Liver (tissue), 9 donors: ENCODE data around the gene CIB1. TPM values are rescaled to one million over a fixed set of nuclear protein-coding genes. Genes with fewer than 3 reads are reported as not detected.

ENCODE experiments used
- DNase-seq: peaks from one replicate; pipeline ENCODE4 v3.0.0-alpha.2; 2017; ENCODE audit warnings: low spot score
- H3K27ac ChIP-seq, 2 donors: one replicate each; pipeline ENCODE4 v1.7.0; 2013; ENCODE audit warnings: inconsistent platforms in 2 of 2, low read length in 2 of 2, control low read depth in 1 of 2, low read depth in 1 of 2, mild to moderate bottlenecking in 1 of 2
- H3K27me3 ChIP-seq, 4 donors: one replicate each; pipeline versions ENCODE4 v1.6.1 to v1.7.0; 2013; ENCODE audit warnings: low read length in 3 of 4, inconsistent platforms in 1 of 4, mild to moderate bottlenecking in 1 of 4, moderate library complexity in 1 of 4; ENCODE audit not compliant: control insufficient read depth in 4 of 4, insufficient read depth in 4 of 4
- H3K36me3 ChIP-seq, 4 donors: one replicate each; pipeline versions ENCODE4 v1.6.1 to v1.7.0; 2013; ENCODE audit warnings: low read length in 3 of 4, mild to moderate bottlenecking in 3 of 4, low read depth in 1 of 4, moderate library complexity in 1 of 4; ENCODE audit not compliant: control insufficient read depth in 4 of 4, insufficient read depth in 3 of 4
- H3K4me1 ChIP-seq, 4 donors: one replicate each; pipeline versions ENCODE4 v1.6.1 to v1.7.0; 2013; ENCODE audit warnings: low read length in 3 of 4, mild to moderate bottlenecking in 3 of 4, moderate library complexity in 1 of 4; ENCODE audit not compliant: control insufficient read depth in 4 of 4, insufficient read depth in 4 of 4
- H3K4me3 ChIP-seq, 3 donors: one replicate each; pipeline versions ENCODE4 v1.6.1 to v1.7.0; 2013; ENCODE audit warnings: low read length in 3 of 3, control low read depth in 1 of 3, low read depth in 1 of 3, mild to moderate bottlenecking in 1 of 3
- H3K9ac ChIP-seq, 2 donors: one replicate each; pipeline ENCODE4 v1.7.0; 2013; ENCODE audit warnings: low read length in 2 of 2, mild to moderate bottlenecking in 2 of 2, moderate library complexity in 2 of 2, control low read depth in 1 of 2, low read depth in 1 of 2
- H3K9me3 ChIP-seq, 4 donors: one replicate each; pipeline versions ENCODE4 v1.6.1 to v1.7.0; 2013; ENCODE audit warnings: low read length in 3 of 4; ENCODE audit not compliant: control insufficient read depth in 4 of 4
- EGR1 ChIP-seq, 2 donors: IDR thresholded peaks; 2 replicates each; pipeline ENCODE4 v1.6.1; 2016 to 2018; ENCODE audit warnings: antibody characterized with exemption in 2 of 2, low read depth in 2 of 2
- FOXA1 ChIP-seq: IDR thresholded peaks from 2 replicates; pipeline ENCODE4 v1.6.1; 2016; ENCODE audit warnings: antibody characterized with exemption
- FOXA2 ChIP-seq: IDR thresholded peaks from 2 replicates; pipeline ENCODE4 v1.6.1; 2016; ENCODE audit warnings: antibody characterized with exemption
- GABPA ChIP-seq, 2 donors: IDR thresholded peaks in 1 of 2; conservative IDR thresholded peaks in 1 of 2; 2 replicates each; pipeline ENCODE4 v1.6.1; 2016; ENCODE audit warnings: antibody characterized with exemption in 2 of 2, mild to moderate bottlenecking in 1 of 2, moderate library complexity in 1 of 2
- HNF4G ChIP-seq: IDR thresholded peaks from 2 replicates; pipeline ENCODE4 v1.6.1; 2016; ENCODE audit warnings: antibody characterized with exemption
- JUND ChIP-seq, 2 donors: IDR thresholded peaks; 2 replicates each; pipeline ENCODE4 v1.6.1; 2016; ENCODE audit warnings: antibody characterized with exemption in 2 of 2
- RAD21 ChIP-seq, 2 donors: IDR thresholded peaks; 2 replicates each; pipeline ENCODE4 v1.6.1; 2016; ENCODE audit warnings: antibody characterized with exemption in 2 of 2, mild to moderate bottlenecking in 2 of 2
- RXRA ChIP-seq, 2 donors: IDR thresholded peaks; 2 replicates each; pipeline ENCODE4 v1.6.1; 2017 to 2018; ENCODE audit warnings: antibody characterized with exemption in 2 of 2, mild to moderate bottlenecking in 1 of 2
- SP1 ChIP-seq: IDR thresholded peaks from 2 replicates; pipeline ENCODE4 v1.6.1; 2018; ENCODE audit warnings: antibody characterized with exemption, mild to moderate bottlenecking
- TAF1 ChIP-seq: conservative IDR thresholded peaks from 2 replicates; pipeline ENCODE4 v1.6.1; 2016; ENCODE audit warnings: antibody characterized with exemption, mild to moderate bottlenecking
- YY1 ChIP-seq: IDR thresholded peaks from 2 replicates; pipeline ENCODE4 v1.6.1; 2016; ENCODE audit warnings: antibody characterized with exemption, mild to moderate bottlenecking
- WGBS: extraction: QIAGEN DNeasy Blood & Tissue Kit; methylation state at CpG from one replicate; pipeline ENCODE4 v1.1.7; 2013; 5-methylcytosine and 5-hydroxymethylcytosine counted together
- polyA plus RNA-seq, 2 donors: library from polyadenylated mRNA; stranded (reverse) in 1 of 2; unstranded in 1 of 2; fragments of 200-250 nt in 1 of 2; fragments of >200 nt in 1 of 2; fragmentation: Nextera tagmentation in 1 of 2; extraction: Ambion mirVana in 1 of 2; gene quantifications; one replicate each; pipeline versions ENCODE4 v1.2.1 to v1.2.3, GENCODE V29; 2013 to 2015
- total RNA-seq, 2 donors: library from RNA; depleted of rRNA; stranded (reverse); fragments of >200 nt; gene quantifications; one replicate each; pipeline ENCODE4 v1.2.3, GENCODE V29; 2014
- TF ChIP-seq, protein P1 (sequence below): IDR thresholded peaks from 2 replicates; pipeline ENCODE4 v1.6.1; 2016; ENCODE audit warnings: antibody characterized with exemption
- TF ChIP-seq, protein P2 (sequence below): fragments of 150-350 bp; IDR thresholded peaks from 2 replicates; pipeline ENCODE4 v1.5.1; 2017; ENCODE audit warnings: improper control_type of control experiment, low read depth, low read length; ENCODE audit not compliant: missing input control
- TF ChIP-seq, protein P3 (sequence below): IDR thresholded peaks from 2 replicates; pipeline ENCODE4 v1.6.1; 2016; ENCODE audit warnings: antibody characterized with exemption
- TF ChIP-seq, protein P4 (sequence below): IDR thresholded peaks from 2 replicates; pipeline ENCODE4 v1.6.1; 2016; ENCODE audit warnings: antibody characterized with exemption
- TF ChIP-seq, protein P5 (sequence below): IDR thresholded peaks from 2 replicates; pipeline ENCODE4 v1.6.1; 2016; ENCODE audit warnings: antibody characterized with exemption, mild to moderate bottlenecking
- donor health status: healthy.
- donor health status: healthy.
- donor health status: healthy.
- donor health status: healthy.
- donor health status: healthy.

Gene CIB1
- total and polyA plus RNA-seq, 4 donors = 14.9 to 107 (median 49.3) TPM

DNA sequence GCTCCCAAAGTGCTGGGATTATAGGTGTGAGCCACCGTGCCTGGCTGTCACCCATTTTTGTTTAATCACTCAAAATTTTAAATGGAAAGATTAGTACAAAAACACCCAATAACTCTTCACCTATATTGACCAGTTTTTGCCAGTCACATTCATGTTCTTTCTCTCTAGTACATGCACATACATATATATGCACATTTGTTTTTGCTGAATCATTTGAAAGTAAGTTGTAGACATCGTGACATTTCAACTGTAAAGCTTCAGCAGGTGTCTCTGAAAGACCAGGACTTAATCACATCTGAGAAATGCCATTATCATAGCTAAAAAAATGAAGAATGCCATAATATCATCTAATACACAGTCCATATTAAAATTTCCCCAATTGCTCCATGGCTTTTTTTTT lies 39.1 kb downstream of the CIB1 start:
- Histone ChIP-seq H3K4me3 (no peak overlapping the region), H3K9me3 (no peaks in the 10 kb centered on the region), H3K27ac (peak overlapping the region in 1 of 2 donors; percentile 1), H3K4me1 (peaks cover 18 to 48% (median 36%) of the 10 kb centered on the region in 4 donors), H3K36me3 (peaks cover 0 to 1% (median 0%) of the 10 kb centered on the region in 4 donors), H3K27me3 (no peaks in the 10 kb centered on the region), H3K9ac (no peak overlapping the region)
- TF ChIP-seq RAD21 (IDR thresholded peaks at IDR 0.05) = no peak
- TF ChIP-seq HNF4G = no peak
- TF ChIP-seq TAF1 = no peak
- TF ChIP-seq EGR1 (IDR thresholded peaks at IDR 0.05; ENCODE audit: low read depth in 2 of 2) = no peak
- TF ChIP-seq JUND (IDR thresholded peaks at IDR 0.05) = no peak
- no peak for TF ChIP-seq RXRA (IDR thresholded peaks at IDR 0.05)
- no peak for TF ChIP-seq FOXA1
- TF ChIP-seq, protein P1, sequence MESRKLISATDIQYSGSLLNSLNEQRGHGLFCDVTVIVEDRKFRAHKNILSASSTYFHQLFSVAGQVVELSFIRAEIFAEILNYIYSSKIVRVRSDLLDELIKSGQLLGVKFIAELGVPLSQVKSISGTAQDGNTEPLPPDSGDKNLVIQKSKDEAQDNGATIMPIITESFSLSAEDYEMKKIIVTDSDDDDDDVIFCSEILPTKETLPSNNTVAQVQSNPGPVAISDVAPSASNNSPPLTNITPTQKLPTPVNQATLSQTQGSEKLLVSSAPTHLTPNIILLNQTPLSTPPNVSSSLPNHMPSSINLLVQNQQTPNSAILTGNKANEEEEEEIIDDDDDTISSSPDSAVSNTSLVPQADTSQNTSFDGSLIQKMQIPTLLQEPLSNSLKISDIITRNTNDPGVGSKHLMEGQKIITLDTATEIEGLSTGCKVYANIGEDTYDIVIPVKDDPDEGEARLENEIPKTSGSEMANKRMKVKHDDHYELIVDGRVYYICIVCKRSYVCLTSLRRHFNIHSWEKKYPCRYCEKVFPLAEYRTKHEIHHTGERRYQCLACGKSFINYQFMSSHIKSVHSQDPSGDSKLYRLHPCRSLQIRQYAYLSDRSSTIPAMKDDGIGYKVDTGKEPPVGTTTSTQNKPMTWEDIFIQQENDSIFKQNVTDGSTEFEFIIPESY = no peak
- TF ChIP-seq, protein P2, sequence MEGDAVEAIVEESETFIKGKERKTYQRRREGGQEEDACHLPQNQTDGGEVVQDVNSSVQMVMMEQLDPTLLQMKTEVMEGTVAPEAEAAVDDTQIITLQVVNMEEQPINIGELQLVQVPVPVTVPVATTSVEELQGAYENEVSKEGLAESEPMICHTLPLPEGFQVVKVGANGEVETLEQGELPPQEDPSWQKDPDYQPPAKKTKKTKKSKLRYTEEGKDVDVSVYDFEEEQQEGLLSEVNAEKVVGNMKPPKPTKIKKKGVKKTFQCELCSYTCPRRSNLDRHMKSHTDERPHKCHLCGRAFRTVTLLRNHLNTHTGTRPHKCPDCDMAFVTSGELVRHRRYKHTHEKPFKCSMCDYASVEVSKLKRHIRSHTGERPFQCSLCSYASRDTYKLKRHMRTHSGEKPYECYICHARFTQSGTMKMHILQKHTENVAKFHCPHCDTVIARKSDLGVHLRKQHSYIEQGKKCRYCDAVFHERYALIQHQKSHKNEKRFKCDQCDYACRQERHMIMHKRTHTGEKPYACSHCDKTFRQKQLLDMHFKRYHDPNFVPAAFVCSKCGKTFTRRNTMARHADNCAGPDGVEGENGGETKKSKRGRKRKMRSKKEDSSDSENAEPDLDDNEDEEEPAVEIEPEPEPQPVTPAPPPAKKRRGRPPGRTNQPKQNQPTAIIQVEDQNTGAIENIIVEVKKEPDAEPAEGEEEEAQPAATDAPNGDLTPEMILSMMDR = no peak
- no peak for DNase-seq
- WGBS = 89% methylated on average over 2 of the region's 2 CpGs

DNA sequence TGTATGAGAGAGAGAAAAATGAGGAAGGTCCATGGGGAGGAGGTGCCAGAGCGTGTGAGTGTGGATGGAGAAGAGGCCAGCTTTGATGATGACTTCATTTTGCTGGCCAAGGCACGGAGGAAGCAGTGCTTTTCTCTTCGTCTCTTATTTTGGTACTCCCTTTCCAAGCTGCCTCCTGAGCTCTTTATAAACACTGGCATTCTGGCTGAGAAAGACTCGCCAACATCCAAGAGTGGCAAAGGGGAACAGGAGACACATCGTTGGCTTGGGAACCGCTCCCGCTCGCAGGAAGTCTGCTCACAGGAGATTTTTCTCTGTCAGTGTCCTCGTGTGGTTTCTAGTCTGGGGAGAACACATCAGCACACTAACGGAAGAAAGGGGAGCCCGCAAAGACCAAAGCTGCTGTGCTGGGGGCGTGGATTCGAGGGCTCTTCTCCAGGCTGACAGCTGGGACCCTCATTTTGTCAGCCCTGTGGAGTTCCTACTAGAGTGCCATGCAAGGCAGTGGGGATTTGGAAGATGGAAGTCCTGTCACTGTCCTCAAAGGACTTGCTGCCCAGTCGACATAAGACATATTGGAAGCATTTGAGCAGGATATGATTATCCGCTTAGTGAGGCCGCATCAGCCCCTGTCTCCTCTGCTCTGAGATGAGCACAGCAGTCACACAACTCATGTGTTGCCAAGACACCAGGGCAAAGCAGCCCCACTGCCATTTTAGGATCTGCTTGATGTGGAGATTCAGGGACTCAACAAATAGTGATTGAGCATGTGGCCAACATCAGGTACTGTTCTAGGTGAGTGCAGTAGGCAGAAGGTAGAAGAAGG lies 40.6 kb downstream of the CIB1 start:
- Histone ChIP-seq H3K9ac (peak overlapping the region in 1 of 2 donors; percentile 49), H3K4me3 (no peak overlapping the region), H3K36me3 (peaks cover 0 to 1% (median 0%) of the 10 kb centered on the region in 4 donors), H3K27ac (peak overlapping the region; percentile 65 to 82), H3K4me1 (peaks cover 19 to 54% (median 39%) of the 10 kb centered on the region in 4 donors), H3K9me3 (no peaks in the 10 kb centered on the region), H3K27me3 (no peaks in the 10 kb centered on the region)
- 65% methylated on average over 16 of the region's 16 CpGs for WGBS
- DNase-seq = no peak
- TF ChIP-seq RAD21 (IDR thresholded peaks at IDR 0.05) (no peak), FOXA1 (no peak)

DNA sequence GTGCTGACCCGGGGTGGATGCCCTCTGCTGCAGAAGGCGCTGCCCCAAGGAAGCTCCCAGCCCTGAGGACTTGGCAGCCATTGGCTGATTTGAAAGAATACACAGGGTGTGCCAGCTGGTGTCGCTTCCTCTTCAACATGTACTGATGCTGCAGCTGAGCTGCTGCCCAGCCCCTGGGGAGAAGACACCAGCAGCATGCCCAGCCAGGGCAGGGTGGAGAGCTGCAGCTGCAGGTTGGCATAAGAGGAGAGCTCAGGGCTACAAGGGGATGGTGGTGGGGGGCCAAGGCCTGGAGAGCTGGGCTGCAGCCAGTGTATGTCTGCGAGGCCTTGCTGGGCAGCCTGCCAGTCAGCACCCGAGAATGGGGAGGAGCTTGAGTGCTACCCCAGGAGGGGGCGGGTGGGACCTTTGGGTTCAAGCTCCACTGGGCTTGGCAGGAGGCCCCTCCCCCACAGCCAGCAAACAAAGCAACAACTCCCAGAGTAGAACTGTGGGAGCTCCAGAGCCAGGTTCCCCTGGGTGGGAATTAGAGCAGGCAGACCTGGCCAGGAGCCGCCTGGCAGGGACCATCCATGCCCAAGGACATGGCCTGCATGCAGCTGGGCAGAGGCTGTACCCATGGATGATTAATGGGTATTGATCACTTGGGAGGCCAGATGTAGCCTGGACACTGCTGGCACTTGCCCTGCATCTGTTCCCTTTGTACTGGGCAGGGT lies 41.8 kb downstream of the CIB1 start:
- peak; percentile 86 for DNase-seq
- Histone ChIP-seq H3K27ac (peak overlapping the region; percentile 73 to 82), H3K4me3 (no peak overlapping the region), H3K9ac (no peak overlapping the region), H3K4me1 (peaks cover 21 to 59% (median 45%) of the 10 kb centered on the region in 4 donors), H3K9me3 (no peaks in the 10 kb centered on the region), H3K27me3 (no peaks in the 10 kb centered on the region), H3K36me3 (peaks cover 0 to 1% (median 0%) of the 10 kb centered on the region in 4 donors)
- WGBS = 9% methylated on average over 7 of the region's 7 CpGs
- TF ChIP-seq TAF1 (peak; percentile 46), FOXA2 (peak; percentile 70), JUND (IDR thresholded peaks at IDR 0.05) (peak in 1 of 2 donors; percentile 82), GABPA (IDR thresholded peaks at IDR 0.05 in 1 of 2, conservative IDR thresholded peaks at IDR 0.05 in 1 of 2) (no peak), RAD21 (IDR thresholded peaks at IDR 0.05) (peak; percentile 48 to 70), RXRA (IDR thresholded peaks at IDR 0.05) (peak; percentile 90 to 94), EGR1 (IDR thresholded peaks at IDR 0.05; ENCODE audit: low read depth in 2 of 2) (peak in 1 of 2 donors; percentile 71), SP1 (peak; percentile 94), YY1 (peak; percentile 72)
- TF ChIP-seq, protein P3, sequence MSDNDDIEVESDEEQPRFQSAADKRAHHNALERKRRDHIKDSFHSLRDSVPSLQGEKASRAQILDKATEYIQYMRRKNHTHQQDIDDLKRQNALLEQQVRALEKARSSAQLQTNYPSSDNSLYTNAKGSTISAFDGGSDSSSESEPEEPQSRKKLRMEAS = peak; percentile 75
- TF ChIP-seq, protein P4, sequence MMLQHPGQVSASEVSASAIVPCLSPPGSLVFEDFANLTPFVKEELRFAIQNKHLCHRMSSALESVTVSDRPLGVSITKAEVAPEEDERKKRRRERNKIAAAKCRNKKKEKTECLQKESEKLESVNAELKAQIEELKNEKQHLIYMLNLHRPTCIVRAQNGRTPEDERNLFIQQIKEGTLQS = peak; percentile 44
- TF ChIP-seq, protein P5, sequence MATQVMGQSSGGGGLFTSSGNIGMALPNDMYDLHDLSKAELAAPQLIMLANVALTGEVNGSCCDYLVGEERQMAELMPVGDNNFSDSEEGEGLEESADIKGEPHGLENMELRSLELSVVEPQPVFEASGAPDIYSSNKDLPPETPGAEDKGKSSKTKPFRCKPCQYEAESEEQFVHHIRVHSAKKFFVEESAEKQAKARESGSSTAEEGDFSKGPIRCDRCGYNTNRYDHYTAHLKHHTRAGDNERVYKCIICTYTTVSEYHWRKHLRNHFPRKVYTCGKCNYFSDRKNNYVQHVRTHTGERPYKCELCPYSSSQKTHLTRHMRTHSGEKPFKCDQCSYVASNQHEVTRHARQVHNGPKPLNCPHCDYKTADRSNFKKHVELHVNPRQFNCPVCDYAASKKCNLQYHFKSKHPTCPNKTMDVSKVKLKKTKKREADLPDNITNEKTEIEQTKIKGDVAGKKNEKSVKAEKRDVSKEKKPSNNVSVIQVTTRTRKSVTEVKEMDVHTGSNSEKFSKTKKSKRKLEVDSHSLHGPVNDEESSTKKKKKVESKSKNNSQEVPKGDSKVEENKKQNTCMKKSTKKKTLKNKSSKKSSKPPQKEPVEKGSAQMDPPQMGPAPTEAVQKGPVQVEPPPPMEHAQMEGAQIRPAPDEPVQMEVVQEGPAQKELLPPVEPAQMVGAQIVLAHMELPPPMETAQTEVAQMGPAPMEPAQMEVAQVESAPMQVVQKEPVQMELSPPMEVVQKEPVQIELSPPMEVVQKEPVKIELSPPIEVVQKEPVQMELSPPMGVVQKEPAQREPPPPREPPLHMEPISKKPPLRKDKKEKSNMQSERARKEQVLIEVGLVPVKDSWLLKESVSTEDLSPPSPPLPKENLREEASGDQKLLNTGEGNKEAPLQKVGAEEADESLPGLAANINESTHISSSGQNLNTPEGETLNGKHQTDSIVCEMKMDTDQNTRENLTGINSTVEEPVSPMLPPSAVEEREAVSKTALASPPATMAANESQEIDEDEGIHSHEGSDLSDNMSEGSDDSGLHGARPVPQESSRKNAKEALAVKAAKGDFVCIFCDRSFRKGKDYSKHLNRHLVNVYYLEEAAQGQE = peak; percentile 82
